Adrenal gland (tissue), 12 donors: Measurements from ENCODE around the gene MAP2K5. TPM values are rescaled to one million over a fixed set of nuclear protein-coding genes. Genes with fewer than 3 reads are reported as not detected.

ENCODE experiments used
- DNase-seq, 7 donors: peaks; one replicate each; pipeline ENCODE4 v3.0.0-alpha.2; 2019 to 2020
- H3K27ac ChIP-seq, 5 donors: fragments of 200-600 bp; sonication (generic) in 4 of 5; 1 replicate in 3 of 5; 2 replicates in 2 of 5; pipeline versions ENCODE4 v1.5.1 to v1.8.0; 2016 to 2020; ENCODE audit warnings: mild to moderate bottlenecking in 1 of 5
- H3K27me3 ChIP-seq: fragments of 200-600 bp; 2 replicates; pipeline ENCODE4 v1.8.0; 2021
- H3K36me3 ChIP-seq, 2 donors: fragments of 200-600 bp; replicated peaks in 1 of 2; 1 replicate in 1 of 2; 2 replicates in 1 of 2; pipeline versions ENCODE4 v1.5.1 to v1.8.0; 2018 to 2022
- H3K4me1 ChIP-seq, 2 donors: fragments of 200-600 bp; replicated peaks in 1 of 2; 1 replicate in 1 of 2; 2 replicates in 1 of 2; pipeline versions ENCODE4 v1.5.1 to v1.8.0; 2018 to 2021
- H3K4me3 ChIP-seq, 4 donors: fragments of 200-600 bp; sonication (generic) in 3 of 4; one replicate each; pipeline ENCODE4 v1.5.1; 2016 to 2018
- H3K9me3 ChIP-seq, 3 donors: fragments of 200-600 bp; sonication (generic) in 1 of 3; replicated peaks in 1 of 3; 1 replicate in 2 of 3; 2 replicates in 1 of 3; pipeline versions ENCODE4 v1.5.1 to v1.8.0; 2016 to 2021
- POLR2A ChIP-seq, 2 donors: fragments of 450-650 bp; IDR thresholded peaks; one replicate each; pipeline ENCODE4 v1.6.1; 2017; ENCODE audit warnings: antibody characterized with exemption in 2 of 2, mild to moderate bottlenecking in 2 of 2, moderate library complexity in 1 of 2
- WGBS, 4 donors: extraction: QIAGEN DNeasy Blood & Tissue Kit in 2 of 4; methylation state at CpG; one replicate each; pipeline versions ENCODE4 v1.1.5 to v1.1.7; 2013 to 2017; 5-methylcytosine and 5-hydroxymethylcytosine counted together
- intact Hi-C, 2 donors: fragments of 100-400 bp; cut with DNase I; formaldehyde crosslinking; loops; one replicate each; pipeline versions ENCODE4 v1.14.1 to v1.15.0; 2022 to 2023
- polyA plus RNA-seq, 3 donors: library from polyadenylated mRNA; stranded (reverse); fragments of 200-250 nt in 2 of 3; fragments of 350-450 nt in 1 of 3; fragmentation: Illumina TruSeq in 1 of 3; extraction: RNeasy Lipid Tissue Mini Kit (QIAGEN cat#74804) in 1 of 3; gene quantifications; one replicate each; pipeline ENCODE4 v1.2.3, GENCODE V29; 2013 to 2014
- total RNA-seq, 9 donors: library from RNA; depleted of rRNA in 4 of 9; stranded (reverse); fragments of >200 nt in 4 of 9; fragments of 120-200 nt in 1 of 9; fragmentation: NEBNext Ultra II Directional in 1 of 9; extraction: Animal tissue kit (Norgen Biotek cat#: 25700) in 1 of 9; gene quantifications; one replicate each; pipeline versions ENCODE4 v1.1.0 to v1.2.4, GENCODE V29; 2013 to 2023
- TF ChIP-seq, protein P1 (sequence below), 6 experiments: fragments of 450-650 bp in 4 of 6; fragments of 200-600 bp in 2 of 6; sonication (generic) in 1 of 6; IDR thresholded peaks; 1 replicate in 5 of 6; 2 replicates in 1 of 6; pipeline versions ENCODE4 v1.5.1 to v1.8.0; 2016 to 2021; ENCODE audit warnings: antibody characterized with exemption in 6 of 6, mild to moderate bottlenecking in 2 of 6, moderate library complexity in 1 of 6
- donor health status: healthy with polysubstance abuse.
- donor health status: Bipolar disorder and iron deficiency.
- donor health status: DM: yes; HTN: yes; CAD: no.
- donor health status: DM: no; HTN: no; CAD: no.
- donor health status: DM: no; HTN: no; CAD: no.
- donor health status: DM: yes; HTN: yes; CAD: no.

MAP2K5 gene
- total and polyA plus RNA-seq, 12 donors, result 10.3 to 33.8 (median 17.0) TPM

DNA sequence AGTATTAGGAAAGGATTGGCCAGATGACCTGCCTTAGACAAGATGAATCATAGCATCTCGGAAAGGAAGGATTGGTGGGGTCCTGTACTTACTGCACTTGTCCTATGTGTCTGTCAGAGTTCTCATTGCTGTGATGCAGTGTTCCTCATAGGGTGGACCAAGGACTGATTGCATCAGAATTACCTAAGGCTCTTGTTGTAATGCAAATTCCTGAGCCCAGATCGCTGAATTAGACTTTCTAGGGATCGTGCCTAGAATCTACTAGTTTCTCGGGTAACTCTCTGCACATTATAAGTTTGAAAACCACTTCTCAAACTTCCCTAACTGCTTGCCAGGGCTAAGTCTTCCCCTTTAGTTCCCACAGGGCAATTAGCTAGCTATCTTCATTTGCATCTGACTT lies 207.9 kb downstream of the MAP2K5 start:
- WGBS, 4 donors, result 68 to 88% (median 76%) methylated on average over 4 of the region's 4 CpGs
- Histone ChIP-seq H3K36me3 (no peaks in the 10 kb centered on the region), H3K4me1 (peaks cover 0 to 12% of the 10 kb centered on the region in 2 donors), H3K27me3 (no peaks in the 10 kb centered on the region), H3K4me3 (no peak overlapping the region), H3K9me3 (no peaks in the 10 kb centered on the region), H3K27ac (no peak overlapping the region)
- intact Hi-C loops, result no loop called here
- TF ChIP-seq POLR2A (IDR thresholded peaks at IDR 0.05), result no peak
- TF ChIP-seq, protein P1, sequence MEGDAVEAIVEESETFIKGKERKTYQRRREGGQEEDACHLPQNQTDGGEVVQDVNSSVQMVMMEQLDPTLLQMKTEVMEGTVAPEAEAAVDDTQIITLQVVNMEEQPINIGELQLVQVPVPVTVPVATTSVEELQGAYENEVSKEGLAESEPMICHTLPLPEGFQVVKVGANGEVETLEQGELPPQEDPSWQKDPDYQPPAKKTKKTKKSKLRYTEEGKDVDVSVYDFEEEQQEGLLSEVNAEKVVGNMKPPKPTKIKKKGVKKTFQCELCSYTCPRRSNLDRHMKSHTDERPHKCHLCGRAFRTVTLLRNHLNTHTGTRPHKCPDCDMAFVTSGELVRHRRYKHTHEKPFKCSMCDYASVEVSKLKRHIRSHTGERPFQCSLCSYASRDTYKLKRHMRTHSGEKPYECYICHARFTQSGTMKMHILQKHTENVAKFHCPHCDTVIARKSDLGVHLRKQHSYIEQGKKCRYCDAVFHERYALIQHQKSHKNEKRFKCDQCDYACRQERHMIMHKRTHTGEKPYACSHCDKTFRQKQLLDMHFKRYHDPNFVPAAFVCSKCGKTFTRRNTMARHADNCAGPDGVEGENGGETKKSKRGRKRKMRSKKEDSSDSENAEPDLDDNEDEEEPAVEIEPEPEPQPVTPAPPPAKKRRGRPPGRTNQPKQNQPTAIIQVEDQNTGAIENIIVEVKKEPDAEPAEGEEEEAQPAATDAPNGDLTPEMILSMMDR (IDR thresholded peaks at IDR 0.05), result no peak
- DNase-seq, result no peak

DNA sequence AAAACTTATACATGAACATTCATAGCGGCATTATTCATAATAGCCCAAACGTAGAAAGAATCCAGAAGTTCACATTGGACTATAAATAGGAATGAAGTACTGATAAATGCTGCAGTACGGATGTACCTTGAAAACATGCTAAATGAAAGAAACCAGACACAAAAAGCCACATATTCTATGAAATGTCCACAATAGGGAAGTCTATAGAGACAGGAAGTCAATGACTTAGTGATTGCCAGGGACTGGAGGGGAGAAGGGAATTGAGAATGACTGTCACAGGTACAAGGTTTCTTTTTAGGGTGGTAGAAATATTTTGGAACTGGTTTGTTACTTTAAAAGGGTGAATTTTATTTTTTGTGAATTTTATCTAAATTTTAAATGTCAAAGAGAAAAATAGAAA lies 211.4 kb downstream of the MAP2K5 start:
- Histone ChIP-seq H3K9me3 (no peaks in the 10 kb centered on the region), H3K4me1 (no peaks in the 10 kb centered on the region), H3K27me3 (no peaks in the 10 kb centered on the region), H3K27ac (no peak overlapping the region), H3K4me3 (no peak overlapping the region), H3K36me3 (no peaks in the 10 kb centered on the region)
- TF ChIP-seq, protein P1 (IDR thresholded peaks at IDR 0.05), result no peak
- TF ChIP-seq POLR2A (IDR thresholded peaks at IDR 0.05), result no peak
- no peak for DNase-seq
- WGBS, 4 donors, result 82 to 87% (median 85%) methylated on average over 3 of the region's 3 CpGs
- intact Hi-C loops, result no loop called here

DNA sequence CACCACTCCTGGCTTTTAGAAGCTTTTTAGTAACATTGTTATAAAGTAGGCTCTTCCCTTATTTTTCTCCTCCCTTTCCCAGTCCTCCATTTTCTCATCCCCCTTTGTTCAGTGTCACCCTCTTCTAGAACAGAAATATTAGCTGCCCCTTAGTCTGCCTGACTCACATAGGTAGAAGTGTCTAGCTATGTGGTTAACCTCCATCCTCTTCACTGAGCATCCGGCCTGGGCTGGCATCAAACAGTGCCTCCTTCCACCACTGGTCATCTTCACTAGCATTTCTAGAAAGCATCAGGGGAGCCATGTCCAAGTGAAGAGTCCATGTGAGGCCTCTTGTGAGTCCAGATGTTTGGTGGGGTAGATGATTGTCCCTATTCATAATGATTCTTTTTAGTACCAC lies 212.8 kb downstream of the MAP2K5 start:
- WGBS, 4 donors, result 80 to 100% (median 94%) methylated on average over 1 of the region's 1 CpG
- H3K9me3 ChIP-seq, result no peaks in the 10 kb centered on the region
- no peaks in the 10 kb centered on the region for H3K36me3 ChIP-seq
- intact Hi-C loops, result no loop called here
- H3K4me1 ChIP-seq, result no peaks in the 10 kb centered on the region
- no peak overlapping the region for H3K4me3 ChIP-seq
- DNase-seq, result no peak
- TF ChIP-seq, protein P1 (IDR thresholded peaks at IDR 0.05), result no peak
- TF ChIP-seq POLR2A (IDR thresholded peaks at IDR 0.05), result no peak
- H3K27me3 ChIP-seq, result no peaks in the 10 kb centered on the region
- no peak overlapping the region for H3K27ac ChIP-seq

DNA sequence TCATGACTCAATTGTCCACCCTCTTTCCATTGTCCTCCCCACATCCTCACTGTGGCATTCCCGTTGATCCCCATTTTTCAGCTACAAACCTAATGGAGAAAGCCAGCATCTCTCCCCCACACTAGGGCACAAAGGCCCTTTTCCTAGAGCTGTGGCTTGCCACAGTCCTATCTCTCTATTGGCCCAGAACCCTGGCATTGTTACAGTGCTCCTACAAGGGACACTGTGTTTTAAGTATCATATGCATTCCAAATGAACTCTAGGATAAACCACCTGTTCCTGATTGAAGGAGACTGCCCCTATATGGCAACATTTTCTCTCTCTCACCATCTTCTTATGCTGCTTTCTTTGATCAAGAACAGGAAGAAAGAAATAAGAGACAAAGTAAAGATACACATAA lies 213.4 kb downstream of the MAP2K5 start:
- no peak for DNase-seq
- Histone ChIP-seq H3K36me3 (no peaks in the 10 kb centered on the region), H3K27me3 (no peaks in the 10 kb centered on the region), H3K4me3 (no peak overlapping the region), H3K4me1 (no peaks in the 10 kb centered on the region), H3K9me3 (no peaks in the 10 kb centered on the region), H3K27ac (no peak overlapping the region)
- no peak for TF ChIP-seq POLR2A (IDR thresholded peaks at IDR 0.05)
- TF ChIP-seq, protein P1 (IDR thresholded peaks at IDR 0.05), result no peak
- WGBS, 4 donors, result 86 to 93% (median 89%) methylated on average over 1 of the region's 1 CpG
- intact Hi-C loops, result no loop called here
